Stimulated activated CD4-positive, alpha-beta T cell treated with anti-CD3 and anti-CD28 coated beads, Interleukin-1b, Interleukin-23, amount 100 ng/mL, for 1 hour (primary cell): ENCODE measurements around the gene PDGFA.

Source experiments
- DNase-seq, 2 donors: peaks; one replicate each; pipeline ENCODE4 v3.0.0-alpha.2; 2020; ENCODE audit warnings: low read depth in 2 of 2

PDGFA gene

GRCh38 chr7:474605-475424, 44.8 kb downstream of the PDGFA start:
- no peak for DNase-seq

DNA sequence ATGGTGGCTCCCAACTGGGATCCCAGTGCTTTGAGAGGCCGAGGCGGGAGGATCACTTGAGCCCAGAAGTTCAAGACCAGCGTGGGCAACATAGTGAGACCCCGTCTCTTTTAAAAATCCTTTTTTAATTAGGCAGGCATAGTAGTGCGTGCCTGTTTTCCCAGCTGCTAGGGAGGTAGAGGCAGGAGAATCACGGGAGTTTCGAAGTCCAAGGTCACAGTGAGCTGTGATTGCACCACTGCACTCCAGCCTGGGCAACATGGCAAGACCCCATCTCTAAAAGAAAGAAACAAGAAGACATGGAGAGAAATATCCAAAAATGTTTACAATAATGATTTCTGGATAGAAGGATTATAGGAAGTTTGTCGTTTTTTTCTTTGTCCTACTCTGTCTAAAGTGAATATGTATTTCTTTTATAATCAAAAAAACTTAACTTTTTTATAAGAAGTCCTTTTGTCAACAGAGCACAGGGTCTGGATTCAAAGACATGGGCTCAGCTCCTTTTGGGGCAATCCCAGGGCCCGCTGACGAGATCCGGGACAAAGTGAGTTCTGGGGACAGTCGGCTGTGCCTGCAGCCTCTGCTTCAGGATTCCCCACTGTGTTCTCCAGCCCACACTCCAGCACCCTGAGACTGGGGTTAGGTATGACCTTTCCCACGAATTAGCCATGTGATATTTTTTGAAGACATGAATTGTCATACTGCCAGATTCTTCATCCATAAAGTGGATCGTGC, 45.6 kb downstream of the PDGFA start:
- no peak for DNase-seq

DNA sequence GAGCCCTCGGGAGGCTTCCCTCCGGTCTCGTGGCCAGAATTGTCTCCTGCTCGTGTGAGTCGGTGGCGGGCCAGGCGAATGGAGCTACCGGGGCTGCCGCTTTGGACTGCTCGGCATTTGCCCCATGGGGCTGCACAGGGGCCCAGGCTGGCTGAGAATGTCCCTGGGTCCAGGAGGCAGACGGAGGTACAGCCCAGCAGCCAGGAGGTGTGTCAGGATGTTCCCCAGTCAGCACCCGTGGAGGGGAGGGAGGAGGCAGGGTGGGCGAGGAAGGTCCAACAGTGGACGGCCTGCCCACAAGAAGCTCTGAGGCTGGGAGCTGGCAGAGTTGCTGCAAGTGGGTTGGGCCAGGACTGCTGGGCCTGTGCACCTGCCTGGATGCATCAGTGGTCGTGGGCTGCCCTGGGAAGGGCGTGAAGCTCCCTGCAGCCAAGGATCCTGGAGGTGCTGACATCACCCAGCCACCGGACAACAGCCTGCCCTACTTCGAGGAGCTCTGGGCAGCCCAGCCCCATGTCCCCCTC, 46.4 kb downstream of the PDGFA start:
- no peak for DNase-seq

DNA sequence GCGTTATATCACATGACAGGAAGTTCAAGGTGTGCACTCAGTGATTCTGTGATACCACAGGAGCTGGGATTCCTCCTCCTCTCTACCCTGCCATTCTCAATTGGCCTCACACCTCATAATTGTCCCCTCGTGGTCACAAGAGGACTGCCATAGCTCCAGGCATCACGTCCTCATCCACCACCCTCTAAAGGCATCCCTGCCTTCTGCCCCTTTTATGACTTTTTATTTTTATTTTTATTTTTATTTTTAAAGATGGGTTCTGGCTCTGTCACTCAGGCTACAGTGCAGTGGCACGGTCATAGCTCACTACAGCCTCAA, 47.0 kb downstream of the PDGFA start:
- no peak for DNase-seq

DNA sequence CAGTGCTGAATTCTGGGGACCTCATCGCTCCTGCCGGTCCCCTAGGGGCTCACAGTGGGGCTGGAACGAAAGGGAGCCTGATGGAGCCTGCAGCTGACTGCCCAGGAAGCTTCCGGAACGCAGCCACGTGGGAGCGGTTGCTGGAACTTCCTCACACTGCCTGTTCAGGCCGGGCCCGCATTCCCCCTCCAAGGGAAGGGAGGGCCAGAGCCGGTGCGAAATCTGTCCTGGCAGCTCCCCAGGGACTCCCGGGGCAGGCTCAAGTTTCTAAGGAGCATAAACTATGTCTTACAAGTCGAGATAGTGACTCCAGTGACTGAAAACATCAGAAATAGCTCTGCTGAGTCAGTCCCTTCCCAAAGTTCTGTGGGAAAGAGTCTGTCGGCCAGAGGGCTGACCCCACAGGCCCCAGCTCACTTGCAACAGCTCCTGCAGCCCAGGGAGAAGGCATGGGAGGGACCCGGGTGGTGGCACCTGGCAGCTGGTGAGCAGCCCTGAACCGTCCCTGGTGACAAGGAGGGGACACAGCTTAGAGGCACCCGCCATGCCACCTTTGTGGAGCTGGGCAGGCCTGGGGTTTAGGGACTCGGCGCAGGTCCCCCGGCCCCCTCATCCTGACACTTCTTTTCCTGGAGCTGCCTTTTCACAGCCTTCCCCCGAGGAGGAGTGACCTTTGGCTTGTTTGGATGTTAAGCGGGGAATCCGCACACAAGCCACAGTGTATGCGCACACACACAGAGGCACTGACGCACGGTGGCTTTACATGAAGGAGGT, 47.6 kb downstream of the PDGFA start:
- no peak for DNase-seq

- no peak for DNase-seq
These were observed 48.3 kb downstream of the PDGFA start for GRCh38 chr7:471191-471865.

GRCh38 chr7:469563-469961, 50.1 kb downstream of the PDGFA start:
- no peak for DNase-seq

DNA sequence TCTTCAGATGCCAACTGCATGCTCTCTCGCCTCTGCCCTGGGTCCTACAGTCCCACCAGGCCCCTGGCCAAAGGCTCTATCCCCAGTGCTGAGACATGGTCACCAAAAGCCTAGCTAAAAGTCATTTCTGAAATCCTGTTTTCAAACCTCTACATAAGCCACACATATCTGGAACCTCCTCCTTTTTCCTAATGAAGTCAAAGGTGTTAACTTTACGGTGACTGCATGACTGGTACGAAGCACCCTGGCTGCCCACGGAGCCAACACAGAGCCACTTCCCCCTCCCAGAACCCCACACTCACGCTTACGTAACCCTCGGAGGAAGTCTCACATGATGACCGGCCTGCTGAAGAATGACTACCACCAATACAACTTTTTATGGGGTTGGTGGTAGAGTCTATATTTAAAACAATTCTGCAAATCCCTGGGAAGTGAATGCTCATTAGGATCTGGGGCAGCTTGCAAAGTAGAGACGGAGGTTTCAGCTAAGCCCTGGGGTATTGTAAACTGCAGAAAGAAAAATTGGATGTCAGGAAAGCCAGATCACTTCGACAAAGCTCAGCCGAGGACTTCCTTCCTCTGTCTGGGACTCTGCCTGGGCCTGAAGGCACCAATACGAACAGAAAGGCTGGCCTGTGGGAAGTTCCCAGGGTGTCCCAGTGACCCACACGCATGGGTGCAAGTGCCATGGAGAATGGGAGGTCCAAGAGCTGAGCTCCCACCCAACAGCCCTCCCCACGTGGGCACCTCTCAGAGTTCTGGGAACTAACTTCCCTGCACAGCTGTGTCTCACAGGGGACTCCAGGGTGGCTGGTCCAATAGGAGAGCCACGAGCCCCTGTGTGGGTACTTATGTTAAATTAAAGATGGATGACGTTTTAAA, 50.7 kb downstream of the PDGFA start:
- no peak for DNase-seq

GRCh38 chr7:467856-468545, 51.6 kb downstream of the PDGFA start:
- no peak for DNase-seq

DNA sequence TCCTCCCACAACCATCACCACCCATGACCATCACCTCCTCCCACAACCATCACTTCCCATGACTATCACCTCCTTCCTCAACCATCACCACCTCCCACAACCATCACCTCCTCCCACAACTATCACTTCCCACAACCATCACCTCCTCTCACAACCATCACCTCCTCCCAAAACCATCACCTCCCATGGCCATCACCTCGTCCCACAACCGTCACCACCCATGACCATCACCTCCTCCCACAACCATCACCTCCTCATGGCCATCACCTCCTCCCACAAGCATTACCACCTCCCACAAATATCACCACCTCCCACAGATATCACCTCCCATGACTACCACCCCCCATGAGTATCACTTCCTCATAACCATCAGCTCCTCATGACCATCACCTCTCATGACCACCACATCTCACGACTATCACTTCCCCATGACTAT, 52.2 kb downstream of the PDGFA start:
- DNase-seq, result no peak

DNA sequence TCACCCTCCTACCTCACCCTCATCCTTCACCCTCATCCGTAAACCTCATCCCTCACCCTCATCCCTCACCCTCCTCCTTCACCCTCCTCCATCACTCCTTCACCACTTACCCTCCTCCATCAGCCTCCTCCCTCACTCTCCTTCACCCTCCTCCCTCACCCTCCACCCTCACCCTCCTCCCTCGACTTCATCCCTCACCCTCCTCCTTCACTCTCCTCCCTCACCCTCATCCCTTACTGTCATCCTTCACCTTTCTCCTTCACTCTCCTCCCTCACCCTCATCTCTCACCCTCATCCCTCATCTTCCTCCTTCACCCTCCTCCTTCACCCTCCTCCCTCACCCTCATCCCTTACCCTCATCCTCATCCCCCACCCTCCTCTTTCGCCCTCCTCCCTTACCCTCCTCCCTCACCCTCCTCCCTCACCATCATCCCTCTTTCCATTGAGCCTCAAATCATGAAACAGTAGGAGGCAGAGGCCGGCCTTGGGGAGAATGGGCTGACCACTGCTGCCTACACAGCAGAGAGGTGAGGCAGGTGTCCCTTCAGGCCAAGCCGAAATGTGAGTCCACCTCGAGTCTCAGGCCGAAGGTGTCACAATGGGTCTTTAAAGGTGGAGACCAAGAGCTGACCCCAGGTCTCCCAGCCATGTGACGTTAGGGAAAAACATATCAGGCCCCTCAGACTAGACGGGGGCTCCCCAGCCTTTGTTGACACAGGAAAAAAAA, 53.0 kb downstream of the PDGFA start:
- DNase-seq, result no peak

DNA sequence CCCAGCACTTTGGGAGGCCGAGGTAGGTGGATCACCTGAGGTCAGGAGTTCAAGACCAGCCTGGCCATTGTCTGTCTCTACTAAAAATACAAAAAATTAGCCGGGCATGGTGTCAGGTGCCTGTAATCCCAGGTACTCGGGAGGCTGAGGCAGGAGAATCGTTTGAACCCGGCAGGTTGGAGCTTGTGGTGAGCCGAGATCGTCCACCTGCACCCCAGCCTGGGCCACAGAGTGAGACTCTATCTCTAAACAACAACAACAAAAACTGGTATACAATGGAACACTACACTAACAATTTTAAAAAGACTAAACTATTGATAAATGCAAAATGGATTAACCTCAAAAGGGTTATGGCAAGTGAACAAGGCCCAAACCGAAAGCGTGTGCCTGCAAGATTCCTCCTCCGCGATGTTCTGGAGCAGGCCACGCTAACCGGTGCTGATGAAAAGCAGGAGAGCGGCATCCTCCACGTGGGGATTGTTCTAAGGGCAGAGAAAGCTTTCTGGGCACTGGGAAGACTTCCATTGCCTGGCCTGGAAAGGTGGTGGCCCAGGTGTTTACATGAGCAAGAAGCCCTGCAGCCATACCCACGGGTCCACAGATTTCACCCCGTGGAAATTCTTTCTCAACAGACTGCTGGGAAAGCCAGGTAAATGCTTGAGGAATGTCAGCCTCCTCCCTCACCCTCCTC, 53.8 kb downstream of the PDGFA start:
- DNase-seq, result no peak

- no peak for DNase-seq
These were observed 54.9 kb downstream of the PDGFA start for GRCh38 chr7:464454-465401.

GRCh38 chr7:463817-464453, 55.7 kb downstream of the PDGFA start:
- no peak for DNase-seq

DNA sequence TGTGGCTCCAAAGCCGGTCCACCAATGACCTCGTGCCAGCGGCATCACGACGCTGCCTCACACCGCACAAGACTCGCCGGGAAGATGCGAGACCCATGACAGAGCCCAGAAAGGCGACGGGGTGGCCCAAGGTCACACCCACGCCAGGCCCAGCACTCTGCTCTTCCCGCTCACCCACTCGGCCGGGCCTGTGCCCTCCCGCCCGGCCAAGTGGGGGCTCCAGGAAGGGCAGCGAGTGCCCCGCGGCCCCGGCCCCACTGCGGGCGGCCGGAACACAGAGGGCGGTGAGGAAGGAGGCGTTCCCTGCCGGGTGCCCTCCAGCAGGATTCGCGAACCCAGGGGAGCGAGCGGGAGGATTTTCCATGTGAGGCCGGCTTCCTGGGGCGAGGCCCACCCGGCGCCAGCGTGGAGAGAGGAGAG, 56.3 kb downstream of the PDGFA start:
- DNase-seq, result no peak

DNA sequence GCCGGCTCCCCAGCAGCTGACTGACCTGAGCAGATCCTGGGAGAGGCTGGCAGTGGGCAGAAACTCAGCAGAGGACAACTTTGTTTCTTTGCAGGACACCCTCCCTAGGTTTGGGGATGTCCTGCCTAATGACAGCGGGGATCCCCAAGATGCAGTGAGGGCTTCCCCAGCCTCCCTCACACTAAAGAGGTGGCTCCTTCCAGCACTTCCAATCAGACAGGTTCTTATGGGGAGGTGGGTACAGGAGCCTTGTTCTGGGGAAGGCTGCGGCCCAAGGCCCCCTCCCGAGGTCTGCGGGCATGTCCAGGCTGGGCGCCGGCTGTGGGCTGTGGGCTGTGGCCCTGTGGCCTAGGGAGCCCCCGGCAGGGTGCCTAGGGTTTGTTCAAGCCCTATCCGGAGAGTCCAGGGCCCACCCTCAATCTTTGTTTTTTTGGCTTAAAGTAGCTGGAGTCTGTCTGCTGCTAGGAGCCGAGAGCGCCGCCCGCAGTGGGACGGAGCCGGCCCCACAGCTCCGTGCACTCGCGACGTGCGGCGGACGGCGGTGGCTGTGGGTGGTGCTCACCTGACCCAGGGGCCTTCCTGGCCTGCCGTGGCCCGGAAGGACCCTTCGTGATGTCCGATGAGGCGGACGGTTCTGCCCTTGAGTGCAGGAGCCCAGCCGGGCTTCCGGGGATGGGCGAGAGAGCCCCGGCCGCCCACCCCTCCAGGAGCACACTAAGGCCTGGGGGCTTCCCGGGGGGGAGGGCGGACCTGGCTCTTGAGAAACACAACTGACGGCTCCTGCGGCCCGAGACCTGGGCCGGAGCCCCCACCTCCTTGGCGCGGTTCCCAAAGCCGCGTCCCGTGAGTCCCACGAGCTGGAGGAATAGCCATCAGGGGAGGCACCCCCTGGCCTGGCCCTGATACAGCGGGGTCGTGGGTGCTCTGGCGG, 57.2 kb downstream of the PDGFA start:
- DNase-seq, result no peak
